Placental pericyte (primary cell): ENCODE data around the gene GPRC6A. TPM values are rescaled to one million over a fixed set of nuclear protein-coding genes. Genes with fewer than 3 reads are reported as not detected.

Experiments used
- total RNA-seq: library from RNA; depleted of rRNA; stranded (reverse); fragments of >200 nt; gene quantifications from 2 replicates; pipeline ENCODE4 v1.2.3, GENCODE V29; 2012

Gene GPRC6A, protein sequence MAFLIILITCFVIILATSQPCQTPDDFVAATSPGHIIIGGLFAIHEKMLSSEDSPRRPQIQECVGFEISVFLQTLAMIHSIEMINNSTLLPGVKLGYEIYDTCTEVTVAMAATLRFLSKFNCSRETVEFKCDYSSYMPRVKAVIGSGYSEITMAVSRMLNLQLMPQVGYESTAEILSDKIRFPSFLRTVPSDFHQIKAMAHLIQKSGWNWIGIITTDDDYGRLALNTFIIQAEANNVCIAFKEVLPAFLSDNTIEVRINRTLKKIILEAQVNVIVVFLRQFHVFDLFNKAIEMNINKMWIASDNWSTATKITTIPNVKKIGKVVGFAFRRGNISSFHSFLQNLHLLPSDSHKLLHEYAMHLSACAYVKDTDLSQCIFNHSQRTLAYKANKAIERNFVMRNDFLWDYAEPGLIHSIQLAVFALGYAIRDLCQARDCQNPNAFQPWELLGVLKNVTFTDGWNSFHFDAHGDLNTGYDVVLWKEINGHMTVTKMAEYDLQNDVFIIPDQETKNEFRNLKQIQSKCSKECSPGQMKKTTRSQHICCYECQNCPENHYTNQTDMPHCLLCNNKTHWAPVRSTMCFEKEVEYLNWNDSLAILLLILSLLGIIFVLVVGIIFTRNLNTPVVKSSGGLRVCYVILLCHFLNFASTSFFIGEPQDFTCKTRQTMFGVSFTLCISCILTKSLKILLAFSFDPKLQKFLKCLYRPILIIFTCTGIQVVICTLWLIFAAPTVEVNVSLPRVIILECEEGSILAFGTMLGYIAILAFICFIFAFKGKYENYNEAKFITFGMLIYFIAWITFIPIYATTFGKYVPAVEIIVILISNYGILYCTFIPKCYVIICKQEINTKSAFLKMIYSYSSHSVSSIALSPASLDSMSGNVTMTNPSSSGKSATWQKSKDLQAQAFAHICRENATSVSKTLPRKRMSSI
- total RNA-seq = 0.14 TPM in 1 of 2 replicates, not detected in the other

DNA sequence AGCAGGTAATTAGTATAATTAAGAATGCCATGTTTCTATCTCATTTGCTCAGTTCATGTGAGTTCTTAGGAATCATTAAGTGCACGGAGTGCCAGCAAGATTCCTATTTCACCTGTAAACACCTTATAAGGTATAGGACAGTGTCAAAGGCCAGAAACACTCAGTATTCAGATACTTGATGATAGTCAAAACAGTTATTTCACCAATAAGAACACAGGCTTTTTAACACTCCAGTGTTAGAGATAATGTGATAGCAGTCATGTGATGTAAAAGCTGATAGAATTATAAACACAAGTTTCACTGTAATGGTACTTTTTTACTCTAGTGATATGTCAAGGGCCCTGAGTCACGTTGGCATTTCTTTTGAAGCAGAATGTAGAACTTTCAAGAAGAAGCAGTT lies at the start of gene GPRC6A:
Gene GPRC6A (minus strand): TSS at position 101 of the 400 bp plus-strand sequence. CDS start 70 bp downstream, at position 31.

DNA sequence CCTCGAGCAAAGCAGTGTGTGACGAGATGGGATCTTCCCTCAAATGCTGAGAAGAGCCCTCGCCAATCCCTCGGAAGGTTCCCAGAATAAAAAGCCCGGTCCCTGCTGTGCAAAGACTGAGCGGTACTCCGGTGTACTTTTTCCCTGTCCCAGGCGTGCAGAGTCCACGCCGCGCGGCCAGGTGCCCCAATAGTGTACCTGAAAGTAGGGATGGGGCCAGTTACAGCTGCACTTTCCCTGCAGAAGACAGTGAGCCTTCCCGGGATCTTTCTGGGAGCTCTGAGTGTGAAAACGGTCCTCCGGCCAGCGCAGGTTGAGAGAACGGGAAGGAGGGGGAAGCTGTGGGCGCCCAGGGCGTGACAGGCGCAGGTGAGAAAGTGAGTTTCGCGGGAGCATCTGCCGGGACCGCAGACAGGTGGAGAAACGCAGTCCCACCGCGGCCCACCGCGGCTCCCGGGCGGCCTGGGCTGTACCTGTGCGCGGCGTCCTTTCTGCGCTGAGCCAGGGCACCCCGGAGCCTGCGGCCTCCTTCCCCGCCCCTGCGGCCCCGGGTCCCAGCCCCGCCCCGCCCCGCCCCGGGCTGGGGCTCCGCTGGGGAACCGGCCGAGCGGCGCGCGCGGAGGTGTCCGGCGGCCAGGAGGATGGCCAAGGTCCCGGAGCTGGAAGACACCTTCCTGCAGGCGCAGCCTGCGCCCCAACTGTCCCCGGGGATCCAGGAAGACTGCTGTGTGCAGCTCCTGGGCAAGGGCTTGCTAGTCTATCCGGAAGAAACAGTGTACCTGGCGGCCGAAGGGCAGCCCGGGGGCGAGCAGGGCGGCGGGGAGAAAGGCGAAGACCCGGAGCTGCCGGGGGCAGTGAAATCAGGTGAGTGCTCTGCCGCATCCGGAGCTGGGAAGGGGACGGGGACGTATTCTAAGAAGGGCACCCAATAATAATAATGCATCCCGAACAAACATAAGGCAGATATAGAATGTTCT lies 48.0 kb upstream of the GPRC6A start, which contains the start of gene RFX6:
Gene RFX6 (plus strand): TSS at position 608 of the 977 bp plus-strand sequence. CDS start 34 bp downstream, at position 642.

DNA sequence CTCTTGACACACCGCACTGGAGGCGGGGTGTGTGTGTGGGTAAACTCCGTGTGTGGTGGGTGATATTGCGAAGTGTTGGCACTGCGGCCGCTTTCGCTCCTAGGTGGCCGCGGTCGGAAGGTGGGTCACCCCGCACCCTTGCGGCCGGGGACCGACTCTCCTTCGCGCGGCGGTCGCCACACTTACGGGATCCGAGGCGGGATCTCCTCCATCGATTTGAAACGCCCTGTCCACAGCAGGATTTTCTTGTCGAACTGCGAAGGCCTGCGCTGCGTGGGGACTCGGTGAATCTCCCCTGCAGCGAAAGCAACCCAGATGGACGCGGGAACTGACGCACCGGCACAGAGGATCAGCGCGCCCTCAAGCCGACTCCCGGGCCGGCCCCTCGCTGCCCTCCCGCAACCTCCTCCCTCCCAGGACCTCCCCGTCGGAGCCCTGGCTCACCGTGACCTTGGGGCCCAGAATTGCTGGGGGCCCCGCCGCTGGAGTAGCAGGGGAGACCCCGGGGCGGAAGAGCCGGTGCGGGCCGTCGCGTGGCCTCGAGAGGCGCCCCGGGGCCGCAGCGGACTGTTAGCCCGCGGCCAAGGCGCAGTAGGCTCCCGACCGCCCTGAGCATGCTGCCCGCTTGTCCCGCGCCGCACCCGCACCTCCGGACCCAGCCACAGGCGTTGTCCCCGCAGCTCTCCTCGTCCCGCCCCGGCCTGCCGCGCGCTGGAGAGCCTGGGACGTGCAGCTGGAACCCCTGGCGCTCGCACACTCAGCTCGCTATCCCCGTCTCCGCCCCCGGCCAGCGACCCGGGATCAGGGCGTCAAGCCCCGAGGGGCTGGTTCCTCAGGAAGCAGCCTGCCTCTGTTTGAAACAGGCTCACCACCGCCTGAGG lies 63.7 kb downstream of the GPRC6A start, which contains the start of gene FAM162B:
Gene FAM162B (minus strand): TSS at position 759 of the 881 bp plus-strand sequence. CDS start 143 bp downstream, at position 616.

Other genes with a start within 250 kb of the GPRC6A start
- 0.22 and 0.43 TPM in 2 replicates for gene RSPH4A, start 212.6 kb downstream of the GPRC6A start, total RNA-seq
- 7.2 and 12.5 TPM in 2 replicates for gene ZUP1, start 160.3 kb downstream of the GPRC6A start, total RNA-seq
- 8.4 and 8.5 TPM in 2 replicates for gene KPNA5, start 147.9 kb downstream of the GPRC6A start, total RNA-seq
- gene FAM162B, start 63.4 kb downstream of the GPRC6A start, total RNA-seq = 25.5 TPM in 1 of 2 replicates, not detected in the other
- gene RFX6, start 48.2 kb upstream of the GPRC6A start, total RNA-seq = not detected in 2 replicates